HUES64 (cell line): ENCODE data around the gene ANO10.

Source experiments
- H3K27ac ChIP-seq: 2 replicates; pipeline ENCODE4 v1.7.0; 2013; ENCODE audit warnings: low read depth, low read length, inconsistent platforms
- H3K27me3 ChIP-seq: 2 replicates; pipeline ENCODE4 v1.6.1; 2013; ENCODE audit warnings: mild to moderate bottlenecking, low read length; ENCODE audit not compliant: insufficient read depth
- H3K36me3 ChIP-seq: 2 replicates; pipeline ENCODE4 v1.6.1; 2013; ENCODE audit warnings: mild to moderate bottlenecking, low read length; ENCODE audit not compliant: insufficient read depth
- H3K4me1 ChIP-seq: 2 replicates; pipeline ENCODE4 v1.6.1; 2013; ENCODE audit warnings: mild to moderate bottlenecking, low read length, moderate library complexity; ENCODE audit not compliant: insufficient read depth
- H3K4me3 ChIP-seq: 2 replicates; pipeline ENCODE4 v1.5.1; 2013; ENCODE audit warnings: mild to moderate bottlenecking, low read length, moderate library complexity
- H3K9ac ChIP-seq: 2 replicates; pipeline ENCODE4 v1.6.1; 2013; ENCODE audit warnings: mild to moderate bottlenecking, low read depth, low read length
- H3K9me3 ChIP-seq: 2 replicates; pipeline ENCODE4 v1.6.1; 2013; ENCODE audit warnings: low read depth, low read length; ENCODE audit not compliant: insufficient read depth
- WGBS: fragments of 150-250, 120-280 bp; methylation state at CpG from one replicate; pipeline ENCODE4 v1.1.7; 2013; ENCODE audit warnings: missing lambda C conversion rate; 5-methylcytosine and 5-hydroxymethylcytosine counted together

ANO10 gene

GRCh38 chr3:43370293-43370980 is 251.4 kb downstream of the ANO10 start:
- WGBS: 71% methylated on average over 6 of the region's 6 CpGs

DNA sequence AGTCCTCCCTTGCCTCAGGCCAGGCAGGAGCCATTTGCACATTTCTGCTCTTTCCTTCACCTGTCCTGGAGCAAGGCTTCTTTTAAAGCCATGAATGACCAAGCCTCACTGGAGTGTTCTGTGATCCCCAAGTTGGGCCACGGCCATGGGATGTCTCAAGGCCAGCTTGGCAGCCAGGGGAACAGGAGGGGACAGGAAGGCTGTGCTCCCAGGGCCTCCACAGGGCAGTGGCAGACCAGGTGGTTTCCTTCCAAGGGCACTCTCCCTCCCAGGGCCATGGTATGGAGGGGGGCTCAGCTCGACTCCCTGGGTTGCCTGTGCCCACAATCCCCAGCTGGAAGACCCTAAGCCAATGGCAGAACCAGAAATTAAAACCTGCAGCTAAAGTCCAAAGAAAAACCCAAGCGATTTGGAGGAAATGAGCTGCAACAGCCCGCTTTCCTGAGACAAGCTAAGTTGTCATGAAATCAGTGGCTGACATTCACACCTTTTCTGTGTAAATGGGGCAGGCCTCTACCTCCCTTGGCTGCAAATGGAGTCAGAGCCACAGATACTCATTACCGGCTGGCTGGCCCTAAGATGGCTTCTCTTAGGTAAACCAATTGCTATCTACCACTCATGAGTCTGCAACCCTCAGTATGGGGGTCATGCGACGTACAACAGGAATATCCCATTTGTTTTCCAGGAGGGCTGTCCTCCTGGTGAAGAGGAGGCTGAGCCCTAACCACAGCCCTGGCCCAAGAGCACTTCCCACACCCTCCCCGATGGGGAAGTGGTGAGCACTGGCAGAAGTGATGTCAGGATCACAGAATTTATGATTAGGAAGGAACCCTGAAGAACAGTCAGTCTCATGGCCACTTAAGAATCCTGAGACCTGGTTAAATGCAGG is 252.2 kb downstream of the ANO10 start:
- H3K9ac ChIP-seq: no peak overlapping the region
- WGBS: 88% methylated on average over 8 of the region's 8 CpGs
- peaks cover 18% of the 10 kb centered on the region for H3K4me1 ChIP-seq
- no peaks in the 10 kb centered on the region for H3K27me3 ChIP-seq
- H3K9me3 ChIP-seq: no peaks in the 10 kb centered on the region
- no peaks in the 10 kb centered on the region for H3K36me3 ChIP-seq
- no peak overlapping the region for H3K4me3 ChIP-seq
- H3K27ac ChIP-seq: no peak overlapping the region

More at GRCh38 chr3:43370293-43370980, 251.4 kb downstream of the ANO10 start:
- no peak overlapping the region for H3K9ac ChIP-seq
- H3K4me3 ChIP-seq: no peak overlapping the region
- H3K9me3 ChIP-seq: no peaks in the 10 kb centered on the region
- no peaks in the 10 kb centered on the region for H3K36me3 ChIP-seq
- peaks cover 18% of the 10 kb centered on the region for H3K4me1 ChIP-seq
- no peaks in the 10 kb centered on the region for H3K27me3 ChIP-seq
- H3K27ac ChIP-seq: no peak overlapping the region

GRCh38 chr3:43366885-43367284 is 254.9 kb downstream of the ANO10 start:
- Histone ChIP-seq H3K9me3 (no peaks in the 10 kb centered on the region), H3K4me1 (no peaks in the 10 kb centered on the region; the same call in 1 of the 2 replicates), H3K4me3 (no peak overlapping the region), H3K36me3 (no peaks in the 10 kb centered on the region), H3K9ac (no peak overlapping the region), H3K27me3 (no peaks in the 10 kb centered on the region), H3K27ac (no peak overlapping the region)
- WGBS: 93% methylated on average over 9 of the region's 9 CpGs

DNA sequence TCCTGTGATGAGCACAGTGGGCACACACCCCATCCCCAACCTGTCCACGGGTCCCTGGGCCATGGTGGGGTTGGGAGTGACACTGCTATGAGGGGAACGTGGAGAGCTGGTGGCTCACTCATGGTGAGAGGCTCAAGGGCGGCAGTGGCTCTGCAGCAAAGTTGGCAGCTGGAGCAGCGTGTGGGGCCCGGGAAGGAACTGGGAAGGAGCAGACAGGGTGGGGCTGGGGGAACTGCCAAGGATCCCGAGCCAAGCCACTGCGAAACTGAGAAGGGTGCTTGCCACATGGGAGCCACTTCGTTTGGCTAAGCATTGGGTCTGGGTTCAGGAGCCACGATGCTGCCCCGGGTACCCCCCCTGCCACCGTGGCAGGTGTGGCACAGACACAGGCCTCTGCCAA is 255.3 kb downstream of the ANO10 start:
- H3K36me3 ChIP-seq: no peaks in the 10 kb centered on the region
- H3K4me3 ChIP-seq: no peak overlapping the region
- H3K27ac ChIP-seq: no peak overlapping the region
- WGBS: 95% methylated on average over 11 of the region's 11 CpGs
- no peaks in the 10 kb centered on the region for H3K27me3 ChIP-seq
- H3K9me3 ChIP-seq: no peaks in the 10 kb centered on the region
- H3K4me1 ChIP-seq: no peaks in the 10 kb centered on the region
- no peak overlapping the region for H3K9ac ChIP-seq

DNA sequence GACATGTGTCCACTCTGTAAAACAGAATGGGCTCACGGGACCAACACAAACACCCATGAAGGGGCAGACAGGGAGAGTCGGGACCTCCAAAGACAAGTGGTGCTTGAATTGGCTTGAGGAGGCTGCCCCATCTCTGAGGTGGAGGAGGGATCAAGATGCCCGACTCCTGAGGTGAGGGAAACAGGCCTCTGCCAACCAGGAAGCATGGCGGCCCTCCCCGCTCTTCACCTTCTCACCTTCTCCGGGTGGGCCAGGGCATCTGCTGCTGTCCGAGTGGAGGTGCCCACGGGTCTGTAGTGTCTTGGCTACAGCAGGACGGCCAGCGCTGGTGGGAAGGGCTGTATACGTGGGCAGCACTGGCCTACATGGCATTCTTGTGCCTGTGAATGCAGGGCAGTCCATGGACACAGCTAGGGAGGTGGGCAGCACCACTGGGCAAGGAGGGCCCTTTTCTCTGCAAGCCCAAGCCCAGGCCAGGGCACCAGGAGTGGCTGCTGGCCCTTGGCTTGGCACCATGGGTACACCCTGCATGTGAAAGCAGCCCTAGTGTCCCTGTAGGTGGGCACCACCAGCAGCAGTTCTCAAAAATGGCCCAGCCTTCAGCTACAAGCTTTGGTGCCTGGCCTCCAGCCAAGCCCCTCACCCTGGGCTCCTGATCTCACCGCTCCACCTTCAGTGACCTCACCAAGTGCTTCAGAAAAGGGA is 256.1 kb downstream of the ANO10 start:
- WGBS: 97% methylated on average over 12 of the region's 12 CpGs
- no peak overlapping the region for H3K4me3 ChIP-seq
- H3K27ac ChIP-seq: no peak overlapping the region
- no peaks in the 10 kb centered on the region for H3K9me3 ChIP-seq
- no peaks in the 10 kb centered on the region for H3K27me3 ChIP-seq
- H3K36me3 ChIP-seq: no peaks in the 10 kb centered on the region
- peaks cover 2% of the 10 kb centered on the region; the same call in 1 of the 2 replicates for H3K4me1 ChIP-seq
- H3K9ac ChIP-seq: no peak overlapping the region

DNA sequence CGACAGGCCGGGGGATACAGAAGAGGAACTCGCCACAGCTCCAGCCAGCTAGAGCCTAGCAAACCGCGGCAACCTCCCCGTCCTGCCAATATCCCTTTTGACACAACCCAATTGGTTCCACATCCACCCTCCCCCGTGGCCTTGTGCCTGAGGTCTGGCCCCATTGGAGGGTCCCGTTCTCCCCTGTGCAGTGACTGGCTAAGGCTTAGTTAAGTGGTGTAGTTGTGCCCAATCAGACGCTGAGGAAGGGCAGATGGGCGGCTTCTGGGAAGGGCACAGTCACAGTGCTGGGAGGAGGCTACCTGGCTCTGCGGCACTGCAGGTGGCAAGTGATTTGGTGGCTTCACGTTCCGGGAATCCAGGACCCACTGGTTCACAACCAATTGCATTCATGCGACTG is 256.9 kb downstream of the ANO10 start:
- no peak overlapping the region for H3K4me3 ChIP-seq
- no peak overlapping the region for H3K27ac ChIP-seq
- peaks cover 7% of the 10 kb centered on the region; the same call in 1 of the 2 replicates for H3K4me1 ChIP-seq
- 96% methylated on average over 14 of the region's 14 CpGs for WGBS
- no peaks in the 10 kb centered on the region for H3K9me3 ChIP-seq
- H3K27me3 ChIP-seq: no peaks in the 10 kb centered on the region
- no peak overlapping the region for H3K9ac ChIP-seq
- H3K36me3 ChIP-seq: no peaks in the 10 kb centered on the region

- Histone ChIP-seq H3K9me3 (no peaks in the 10 kb centered on the region), H3K9ac (no peak overlapping the region), H3K27ac (no peak overlapping the region), H3K4me1 (peaks cover 7% of the 10 kb centered on the region; the same call in 1 of the 2 replicates), H3K27me3 (no peaks in the 10 kb centered on the region), H3K4me3 (no peak overlapping the region), H3K36me3 (no peaks in the 10 kb centered on the region)
- WGBS: 98% methylated on average over 14 of the region's 14 CpGs
These were observed 257.3 kb downstream of the ANO10 start for GRCh38 chr3:43364494-43364893.

GRCh38 chr3:43363621-43364266 is 258.1 kb downstream of the ANO10 start:
- Histone ChIP-seq H3K27ac (no peak overlapping the region), H3K4me1 (peaks cover 7% of the 10 kb centered on the region; the same call in 1 of the 2 replicates), H3K4me3 (no peak overlapping the region), H3K36me3 (no peaks in the 10 kb centered on the region), H3K9me3 (no peaks in the 10 kb centered on the region), H3K9ac (no peak overlapping the region), H3K27me3 (no peaks in the 10 kb centered on the region)
- 91% methylated on average over 26 of the region's 26 CpGs for WGBS

GRCh38 chr3:43362961-43363360 is 258.9 kb downstream of the ANO10 start:
- Histone ChIP-seq H3K9ac (no peak overlapping the region), H3K27me3 (no peaks in the 10 kb centered on the region)
- 96% methylated on average over 6 of the region's 6 CpGs for WGBS

DNA sequence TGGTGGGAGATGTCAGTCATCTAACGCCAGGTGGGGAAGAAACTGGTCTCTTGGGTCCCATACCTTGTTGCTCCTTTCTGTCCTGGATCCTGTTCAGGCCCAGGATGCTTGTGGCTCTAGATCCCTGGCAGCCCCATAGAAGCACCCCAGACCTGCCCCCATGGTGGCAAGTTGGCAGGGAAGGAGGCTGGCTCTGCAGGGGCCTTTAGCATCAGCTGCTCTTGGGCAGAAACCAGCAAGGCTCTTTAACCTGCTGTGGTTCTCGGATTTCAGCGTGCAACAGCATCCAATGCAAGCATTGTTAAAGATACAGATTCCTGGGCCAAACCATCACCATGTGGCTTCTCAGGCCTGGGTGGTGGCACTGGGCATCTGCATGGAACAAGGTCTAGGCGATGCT is 259.6 kb downstream of the ANO10 start:
- no peaks in the 10 kb centered on the region for H3K9me3 ChIP-seq
- no peak overlapping the region for H3K4me3 ChIP-seq
- no peak overlapping the region for H3K27ac ChIP-seq
- peaks cover 7% of the 10 kb centered on the region; the same call in 1 of the 2 replicates for H3K4me1 ChIP-seq
- WGBS: 93% methylated on average over 4 of the region's 4 CpGs
- H3K27me3 ChIP-seq: no peaks in the 10 kb centered on the region
- H3K36me3 ChIP-seq: no peaks in the 10 kb centered on the region
- H3K9ac ChIP-seq: no peak overlapping the region

More at GRCh38 chr3:43362961-43363360, 258.9 kb downstream of the ANO10 start:
- Histone ChIP-seq H3K4me3 (no peak overlapping the region), H3K9me3 (no peaks in the 10 kb centered on the region), H3K4me1 (peaks cover 7% of the 10 kb centered on the region; the same call in 1 of the 2 replicates), H3K27ac (no peak overlapping the region), H3K36me3 (no peaks in the 10 kb centered on the region)
